ENCODE results near the gene NR2E1.

Gene NR2E1

GRCh38 chr6:108174371-108175175, 8.8 kb downstream of the NR2E1 start:
- DNase-seq = peak; percentile 78 to 80

- no peak for DNase-seq
These were observed 9.4 kb downstream of the NR2E1 start for GRCh38 chr6:108175176-108175591.

GRCh38 chr6:108175592-108176279, 9.9 kb downstream of the NR2E1 start:
- no peak for DNase-seq

- no peak for DNase-seq
These were observed 10.7 kb downstream of the NR2E1 start for GRCh38 chr6:108176281-108177089.

GRCh38 chr6:108179741-108180140, 13.9 kb downstream of the NR2E1 start:
- DNase-seq = no peak

GRCh38 chr6:108180266-108180665, 14.4 kb downstream of the NR2E1 start:
- no peak for DNase-seq

- DNase-seq = no peak
These were observed 15.0 kb downstream of the NR2E1 start for GRCh38 chr6:108180776-108181175.

GRCh38 chr6:108186226-108186625, 20.4 kb downstream of the NR2E1 start:
- no peak for DNase-seq

- no peak for DNase-seq
These were observed 21.7 kb downstream of the NR2E1 start for GRCh38 chr6:108187519-108187918.

- DNase-seq = no peak
These were observed 27.3 kb downstream of the NR2E1 start for GRCh38 chr6:108193131-108193530.

GRCh38 chr6:108193835-108194234, 28.0 kb downstream of the NR2E1 start:
- no peak for DNase-seq

- DNase-seq = no peak
These were observed 28.7 kb downstream of the NR2E1 start for GRCh38 chr6:108194503-108194902.

- DNase-seq = no peak
These were observed 29.4 kb downstream of the NR2E1 start for GRCh38 chr6:108195209-108195608.

- DNase-seq = no peak
These were observed 33.1 kb downstream of the NR2E1 start for GRCh38 chr6:108198761-108199498.

- no peak for DNase-seq
These were observed 34.4 kb downstream of the NR2E1 start for GRCh38 chr6:108200186-108200585.

GRCh38 chr6:108200631-108201030, 34.8 kb downstream of the NR2E1 start:
- DNase-seq = no peak

- no peak for DNase-seq
These were observed 37.6 kb downstream of the NR2E1 start for GRCh38 chr6:108203189-108204112.

- DNase-seq = no peak
These were observed 41.2 kb downstream of the NR2E1 start for GRCh38 chr6:108207013-108207412.

- DNase-seq = no peak
These were observed 43.9 kb downstream of the NR2E1 start for GRCh38 chr6:108209738-108210137.

- no peak for DNase-seq
These were observed 44.7 kb downstream of the NR2E1 start for GRCh38 chr6:108210556-108210955.

- DNase-seq = no peak
These were observed 45.8 kb downstream of the NR2E1 start for GRCh38 chr6:108211671-108212070.

GRCh38 chr6:108222064-108222463, 56.2 kb downstream of the NR2E1 start:
- DNase-seq = no peak
